Astrocyte (in vitro differentiated cells and primary cell): ENCODE measurements around the gene DDAH1. TPM values are rescaled to one million over a fixed set of nuclear protein-coding genes. Genes with fewer than 3 reads are reported as not detected.

Experiments used
- DNase-seq: peaks from one replicate; pipeline ENCODE4 v3.0.0-alpha.2; 2010; ENCODE audit warnings: low read depth
- FAIRE-seq: peaks from 2 replicates; lab custom pipeline; 2011; peaks lifted over from hg19 to GRCh38; lab: Jason Lieb, UNC
- H2AFZ ChIP-seq: 2 replicates; pipeline ENCODE4 v1.6.0; 2012; ENCODE audit warnings: low read depth, low read length, inconsistent platforms
- H3K27ac ChIP-seq: 2 replicates; pipeline ENCODE4 v1.5.1; 2011; ENCODE audit warnings: low read depth, low read length, inconsistent platforms
- H3K27me3 ChIP-seq: 2 replicates; pipeline ENCODE4 v1.6.0; 2011; ENCODE audit warnings: low read length, inconsistent platforms; ENCODE audit not compliant: insufficient read depth
- H3K36me3 ChIP-seq: 2 replicates; pipeline ENCODE4 v1.5.1; 2011; ENCODE audit warnings: low read length, inconsistent platforms; ENCODE audit not compliant: insufficient read depth
- H3K4me1 ChIP-seq: 2 replicates; pipeline ENCODE4 v1.5.1; 2011; ENCODE audit warnings: low read length, inconsistent platforms; ENCODE audit not compliant: insufficient read depth
- H3K4me2 ChIP-seq: 2 replicates; pipeline ENCODE4 v1.6.0; 2012; ENCODE audit warnings: low read length, inconsistent platforms
- H3K4me3 ChIP-seq: 2 replicates; pipeline ENCODE4 v1.5.1; 2011; ENCODE audit warnings: low read depth, mild to moderate bottlenecking, low read length, inconsistent platforms; ENCODE audit not compliant: insufficient read depth
- H3K79me2 ChIP-seq: 2 replicates; pipeline ENCODE4 v1.6.0; 2012; ENCODE audit warnings: mild to moderate bottlenecking, low read length, inconsistent platforms; ENCODE audit not compliant: insufficient read depth
- H3K9ac ChIP-seq: 2 replicates; pipeline ENCODE4 v1.6.0; 2012; ENCODE audit warnings: mild to moderate bottlenecking, low read length, inconsistent platforms
- H3K9me3 ChIP-seq: 2 replicates; pipeline ENCODE4 v1.5.1; 2012; ENCODE audit warnings: low read depth, mild to moderate bottlenecking, low read length, inconsistent platforms; ENCODE audit not compliant: insufficient read depth
- H4K20me1 ChIP-seq: 2 replicates; pipeline ENCODE4 v1.6.0; 2012; ENCODE audit warnings: low read length, inconsistent platforms; ENCODE audit not compliant: insufficient read depth
- H3K27ac Mint-ChIP-seq: one replicate; pipeline ENCODE4 v1.8.0; 2021; ENCODE audit warnings: mild to moderate bottlenecking, mixed read lengths; ENCODE audit not compliant: unreplicated experiment
- H3K27me3 Mint-ChIP-seq: one replicate; pipeline ENCODE4 v1.8.0; 2021; ENCODE audit warnings: low read depth, mixed read lengths; ENCODE audit not compliant: unreplicated experiment
- H3K36me3 Mint-ChIP-seq: one replicate; pipeline ENCODE4 v1.8.0; 2021; ENCODE audit warnings: low read depth, mixed read lengths; ENCODE audit not compliant: unreplicated experiment
- H3K4me1 Mint-ChIP-seq: one replicate; pipeline ENCODE4 v1.8.0; 2021; ENCODE audit warnings: low read depth, mixed read lengths; ENCODE audit not compliant: unreplicated experiment
- H3K4me3 Mint-ChIP-seq: one replicate; pipeline ENCODE4 v1.8.0; 2021; ENCODE audit warnings: mild to moderate bottlenecking, moderate library complexity, mixed read lengths; ENCODE audit not compliant: unreplicated experiment
- H3K9me3 Mint-ChIP-seq: one replicate; pipeline ENCODE4 v1.8.0; 2021; ENCODE audit warnings: mild to moderate bottlenecking, mixed read lengths; ENCODE audit not compliant: unreplicated experiment
- EZH2 ChIP-seq: IDR thresholded peaks from 2 replicates; pipeline ENCODE4 v1.6.1; 2012; ENCODE audit warnings: mild to moderate bottlenecking, low read length, inconsistent platforms; ENCODE audit not compliant: insufficient read depth
- total RNA-seq: library from RNA; stranded (reverse); gene quantifications from 2 replicates; pipeline ENCODE4 v1.2.1, GENCODE V29; 2021
- TF ChIP-seq, protein P1 (sequence below): IDR thresholded peaks from 2 replicates; pipeline ENCODE4 v1.5.1; 2011; ENCODE audit warnings: low read depth, mild to moderate bottlenecking, inconsistent platforms, low read length, moderate library complexity; ENCODE audit not compliant: insufficient read depth

Gene DDAH1
- total RNA-seq, 1 donor from 2014 or later: 112 TPM

DNA sequence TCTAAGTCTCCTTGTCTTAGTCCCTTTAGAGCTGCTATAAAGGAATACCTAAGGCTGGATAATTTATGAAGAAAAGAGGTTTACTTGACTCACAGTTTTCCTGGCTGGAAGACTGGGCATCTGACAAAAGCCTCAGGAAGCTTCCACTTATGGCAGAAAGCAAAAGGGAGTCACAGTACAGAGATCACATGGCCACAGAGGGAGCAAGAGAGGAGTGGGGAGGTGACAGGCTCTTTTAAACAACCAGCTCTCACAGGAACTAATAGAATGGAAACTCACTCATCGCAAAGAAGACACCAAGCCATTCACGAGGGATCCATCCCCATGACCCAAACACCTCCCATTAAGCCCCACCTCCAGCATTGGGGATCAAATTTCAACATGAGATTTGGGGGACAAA, 68.8 kb downstream of the DDAH1 start:
- no peaks in the 10 kb centered on the region for H3K9me3 ChIP-seq
- H3K4me3 Mint-ChIP-seq: no peak overlapping the region
- H3K36me3 ChIP-seq: peaks cover 4% of the 10 kb centered on the region
- no peaks in the 10 kb centered on the region for H3K4me1 ChIP-seq
- DNase-seq (no peak), FAIRE-seq (peak; percentile 23)
- peaks cover 64% of the 10 kb centered on the region for H3K79me2 ChIP-seq
- H3K27ac Mint-ChIP-seq: no peak overlapping the region
- no peaks in the 10 kb centered on the region for H3K27me3 ChIP-seq
- H2AFZ ChIP-seq: no peak overlapping the region
- no peak overlapping the region for H3K4me3 ChIP-seq
- H3K27me3 Mint-ChIP-seq: no peaks in the 10 kb centered on the region
- peaks cover 28% of the 10 kb centered on the region for H3K4me1 Mint-ChIP-seq
- H3K36me3 Mint-ChIP-seq: peaks cover 4% of the 10 kb centered on the region
- H3K9ac ChIP-seq: no peak overlapping the region
- no peak overlapping the region for H3K27ac ChIP-seq
- H4K20me1 ChIP-seq: peaks cover 3% of the 10 kb centered on the region
- TF ChIP-seq, protein P1, sequence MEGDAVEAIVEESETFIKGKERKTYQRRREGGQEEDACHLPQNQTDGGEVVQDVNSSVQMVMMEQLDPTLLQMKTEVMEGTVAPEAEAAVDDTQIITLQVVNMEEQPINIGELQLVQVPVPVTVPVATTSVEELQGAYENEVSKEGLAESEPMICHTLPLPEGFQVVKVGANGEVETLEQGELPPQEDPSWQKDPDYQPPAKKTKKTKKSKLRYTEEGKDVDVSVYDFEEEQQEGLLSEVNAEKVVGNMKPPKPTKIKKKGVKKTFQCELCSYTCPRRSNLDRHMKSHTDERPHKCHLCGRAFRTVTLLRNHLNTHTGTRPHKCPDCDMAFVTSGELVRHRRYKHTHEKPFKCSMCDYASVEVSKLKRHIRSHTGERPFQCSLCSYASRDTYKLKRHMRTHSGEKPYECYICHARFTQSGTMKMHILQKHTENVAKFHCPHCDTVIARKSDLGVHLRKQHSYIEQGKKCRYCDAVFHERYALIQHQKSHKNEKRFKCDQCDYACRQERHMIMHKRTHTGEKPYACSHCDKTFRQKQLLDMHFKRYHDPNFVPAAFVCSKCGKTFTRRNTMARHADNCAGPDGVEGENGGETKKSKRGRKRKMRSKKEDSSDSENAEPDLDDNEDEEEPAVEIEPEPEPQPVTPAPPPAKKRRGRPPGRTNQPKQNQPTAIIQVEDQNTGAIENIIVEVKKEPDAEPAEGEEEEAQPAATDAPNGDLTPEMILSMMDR: no peak
- no peak for TF ChIP-seq EZH2
- H3K4me2 ChIP-seq: no peak overlapping the region
- H3K9me3 Mint-ChIP-seq: peaks cover 4% of the 10 kb centered on the region

DNA sequence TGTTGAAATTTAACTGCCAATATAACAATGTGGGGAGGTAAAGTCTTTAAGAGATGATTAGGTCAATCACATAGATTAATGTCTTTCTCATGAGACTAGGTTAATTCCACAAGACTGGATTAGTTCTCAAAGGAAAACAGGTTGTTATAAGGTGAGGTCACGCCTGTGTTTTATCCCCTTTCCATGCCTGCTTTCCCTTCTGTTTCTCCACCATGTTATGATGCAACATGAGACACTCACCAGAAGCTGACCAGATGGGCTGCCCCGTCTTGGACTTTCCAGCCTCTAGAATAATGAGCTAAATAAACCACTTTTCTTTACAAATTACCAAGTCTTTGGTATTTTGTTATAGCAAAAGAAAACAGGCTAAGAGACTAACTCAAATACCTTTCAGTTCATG, 70.8 kb downstream of the DDAH1 start:
- FAIRE-seq (peak; percentile 50), DNase-seq (no peak)
- Histone ChIP-seq H3K4me3 (no peak overlapping the region), H3K79me2 (peaks cover 69% of the 10 kb centered on the region), H3K4me2 (no peak overlapping the region), H3K9ac (no peak overlapping the region), H2AFZ (no peak overlapping the region), H3K4me1 (no peaks in the 10 kb centered on the region), H4K20me1 (peaks cover 13% of the 10 kb centered on the region), H3K36me3 (no peaks in the 10 kb centered on the region), H3K27me3 (no peaks in the 10 kb centered on the region), H3K27ac (no peak overlapping the region), H3K9me3 (no peaks in the 10 kb centered on the region)
- Mint-ChIP-seq H3K9me3 (peaks cover 4% of the 10 kb centered on the region), H3K27ac (no peak overlapping the region), H3K4me3 (no peak overlapping the region), H3K27me3 (no peaks in the 10 kb centered on the region), H3K4me1 (peaks cover 21% of the 10 kb centered on the region), H3K36me3 (peaks cover 7% of the 10 kb centered on the region)
- no peak for TF ChIP-seq EZH2
- TF ChIP-seq, protein P1: no peak

DNA sequence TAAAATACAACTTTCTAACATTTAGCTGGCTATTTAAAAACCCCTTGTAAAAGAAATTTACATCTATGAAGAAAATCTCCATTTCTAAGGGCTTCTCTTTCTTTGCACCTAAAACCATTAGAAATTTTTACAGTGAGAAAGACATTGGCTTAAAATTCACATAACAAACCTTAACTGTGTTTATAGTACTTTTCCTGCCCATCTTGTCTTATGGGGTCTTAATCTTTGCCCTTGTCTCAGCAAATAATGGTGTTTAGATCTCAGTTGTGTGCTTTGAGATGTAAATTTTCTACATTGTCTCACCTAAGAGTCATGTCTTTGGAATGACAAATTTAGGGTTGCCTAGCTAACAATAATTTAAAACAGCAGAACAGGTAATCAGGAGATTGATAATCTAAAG, 71.5 kb downstream of the DDAH1 start:
- Histone ChIP-seq H3K4me1 (no peaks in the 10 kb centered on the region), H3K27ac (no peak overlapping the region), H3K9ac (no peak overlapping the region), H4K20me1 (peaks cover 13% of the 10 kb centered on the region), H3K4me2 (no peak overlapping the region), H3K79me2 (peaks cover 68% of the 10 kb centered on the region), H3K27me3 (no peaks in the 10 kb centered on the region), H3K36me3 (no peaks in the 10 kb centered on the region), H2AFZ (no peak overlapping the region), H3K4me3 (no peak overlapping the region), H3K9me3 (no peaks in the 10 kb centered on the region)
- FAIRE-seq (no peak), DNase-seq (no peak)
- H3K27me3 Mint-ChIP-seq: no peaks in the 10 kb centered on the region
- no peak overlapping the region for H3K27ac Mint-ChIP-seq
- no peak overlapping the region for H3K4me3 Mint-ChIP-seq
- H3K4me1 Mint-ChIP-seq: peaks cover 15% of the 10 kb centered on the region
- H3K9me3 Mint-ChIP-seq: peaks cover 4% of the 10 kb centered on the region
- TF ChIP-seq, protein P1: no peak
- TF ChIP-seq EZH2: no peak
- H3K36me3 Mint-ChIP-seq: peaks cover 9% of the 10 kb centered on the region
